ENCODE results near the gene PEX5L. TPM values are rescaled to one million over a fixed set of nuclear protein-coding genes. Genes with fewer than 3 reads are reported as not detected.

PEX5L gene
- total RNA-seq, 6 experiments from 2014 or later: not detected

DNA sequence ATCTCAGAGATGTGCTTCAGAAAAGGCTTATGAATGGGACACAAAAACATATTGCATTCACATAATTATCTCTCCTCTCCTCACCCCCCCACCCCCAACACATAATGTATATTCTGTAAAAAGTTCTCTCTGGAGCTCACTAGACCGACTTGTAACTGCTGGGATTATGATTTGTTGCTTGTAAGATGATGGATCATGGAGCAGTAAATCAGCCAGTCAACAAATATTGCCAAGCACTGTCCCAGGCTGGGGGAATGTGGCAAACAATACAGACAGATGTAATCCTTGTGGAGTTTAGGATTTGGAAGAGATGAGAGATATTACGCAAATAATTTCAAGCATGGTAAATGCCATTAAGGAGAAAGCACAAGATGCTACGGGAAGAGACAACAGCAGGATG lies 114.8 kb downstream of the PEX5L start:
- WGBS (ENCODE audit: insufficient coverage, low coverage, low lambda C conversion rate, missing lambda C conversion rate): 35% methylated on average over 3 of the region's 3 CpGs
- intact Hi-C loops (cut with DNase I): no loop called here

DNA sequence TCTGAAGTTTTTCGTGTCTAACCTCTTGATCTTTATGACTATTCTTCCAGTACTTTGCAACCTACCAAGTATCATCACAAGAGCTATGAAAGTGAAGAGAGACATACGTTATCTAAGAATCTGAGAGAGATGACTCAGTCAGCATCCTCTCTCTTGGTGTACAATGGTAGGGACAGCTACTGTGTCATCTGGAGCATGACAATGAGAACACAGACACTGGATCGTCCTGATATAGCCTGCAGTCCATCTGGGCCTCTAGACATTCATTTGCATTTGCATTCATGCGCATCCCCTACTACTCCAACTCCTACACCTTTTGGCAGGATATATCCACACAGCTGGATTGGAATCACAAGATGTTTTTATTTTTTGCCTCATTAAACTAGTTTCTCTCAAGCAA lies 115.2 kb downstream of the PEX5L start:
- DNase-seq: no peak
- intact Hi-C loops (cut with DNase I): no loop called here
- Histone ChIP-seq H3K27me3 (no peaks in the 10 kb centered on the region), H3K27ac (no peak overlapping the region), H3K9me3 (no peaks in the 10 kb centered on the region), H3K36me3 (no peaks in the 10 kb centered on the region), H3K4me1 (no peaks in the 10 kb centered on the region), H3K4me3 (no peak overlapping the region)
- TF ChIP-seq POLR2A (IDR thresholded peaks at IDR 0.05): no peak
- TF ChIP-seq, protein P1, sequence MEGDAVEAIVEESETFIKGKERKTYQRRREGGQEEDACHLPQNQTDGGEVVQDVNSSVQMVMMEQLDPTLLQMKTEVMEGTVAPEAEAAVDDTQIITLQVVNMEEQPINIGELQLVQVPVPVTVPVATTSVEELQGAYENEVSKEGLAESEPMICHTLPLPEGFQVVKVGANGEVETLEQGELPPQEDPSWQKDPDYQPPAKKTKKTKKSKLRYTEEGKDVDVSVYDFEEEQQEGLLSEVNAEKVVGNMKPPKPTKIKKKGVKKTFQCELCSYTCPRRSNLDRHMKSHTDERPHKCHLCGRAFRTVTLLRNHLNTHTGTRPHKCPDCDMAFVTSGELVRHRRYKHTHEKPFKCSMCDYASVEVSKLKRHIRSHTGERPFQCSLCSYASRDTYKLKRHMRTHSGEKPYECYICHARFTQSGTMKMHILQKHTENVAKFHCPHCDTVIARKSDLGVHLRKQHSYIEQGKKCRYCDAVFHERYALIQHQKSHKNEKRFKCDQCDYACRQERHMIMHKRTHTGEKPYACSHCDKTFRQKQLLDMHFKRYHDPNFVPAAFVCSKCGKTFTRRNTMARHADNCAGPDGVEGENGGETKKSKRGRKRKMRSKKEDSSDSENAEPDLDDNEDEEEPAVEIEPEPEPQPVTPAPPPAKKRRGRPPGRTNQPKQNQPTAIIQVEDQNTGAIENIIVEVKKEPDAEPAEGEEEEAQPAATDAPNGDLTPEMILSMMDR (IDR thresholded peaks at IDR 0.05): no peak
- ATAC-seq: no peak
- 54% methylated on average over 4 of the region's 4 CpGs for WGBS (ENCODE audit: insufficient coverage, low coverage, low lambda C conversion rate, missing lambda C conversion rate)

More for the DNA sequence above, 114.8 kb downstream of the PEX5L start:
- no peak overlapping the region for H3K4me3 ChIP-seq
- no peaks in the 10 kb centered on the region for H3K27me3 ChIP-seq
- no peaks in the 10 kb centered on the region for H3K4me1 ChIP-seq
- no peaks in the 10 kb centered on the region for H3K36me3 ChIP-seq
- no peaks in the 10 kb centered on the region for H3K9me3 ChIP-seq
- TF ChIP-seq, protein P1 (IDR thresholded peaks at IDR 0.05): no peak
- TF ChIP-seq POLR2A (IDR thresholded peaks at IDR 0.05): no peak
- H3K27ac ChIP-seq: no peak overlapping the region
- no peak for DNase-seq
- ATAC-seq: no peak

DNA sequence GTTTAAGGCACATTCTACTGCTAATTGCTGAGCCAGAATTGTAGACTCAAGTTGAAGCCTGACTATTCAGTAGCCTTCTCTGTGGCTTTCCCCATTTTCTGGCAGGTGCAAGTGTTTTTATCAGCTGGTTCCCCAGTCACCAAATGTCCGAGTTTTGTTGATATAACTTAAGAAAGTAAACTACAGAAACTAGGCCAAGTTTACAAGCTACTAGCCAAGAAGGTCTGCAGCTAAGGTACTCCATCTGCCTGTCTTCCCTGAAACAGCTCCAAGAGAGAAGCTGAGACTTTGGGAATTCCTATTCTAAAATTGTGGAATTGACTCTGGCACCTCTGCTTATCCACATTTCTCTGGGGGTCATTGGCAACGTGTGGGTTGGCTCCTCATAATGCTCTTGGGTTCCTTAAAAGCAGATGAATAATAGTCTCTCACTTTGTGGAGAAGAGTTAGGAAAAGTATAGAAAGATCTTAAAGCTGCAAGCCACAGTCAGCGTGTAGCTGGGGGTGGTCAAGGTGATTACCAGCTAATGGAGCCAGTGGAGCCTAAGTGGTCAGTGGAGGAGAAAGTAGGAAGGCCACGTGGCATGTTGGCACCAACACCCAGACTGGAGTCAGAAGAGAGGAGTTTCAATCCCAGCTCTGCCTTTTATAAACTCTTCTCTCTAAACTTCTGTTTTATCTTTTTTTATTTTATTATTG lies 128.8 kb downstream of the PEX5L start:
- Histone ChIP-seq H3K4me3 (no peak overlapping the region), H3K4me1 (no peaks in the 10 kb centered on the region), H3K36me3 (no peaks in the 10 kb centered on the region), H3K27me3 (no peaks in the 10 kb centered on the region), H3K9me3 (no peaks in the 10 kb centered on the region), H3K27ac (no peak overlapping the region)
- ATAC-seq (no peak), DNase-seq (no peak)
- no peak for TF ChIP-seq POLR2A (IDR thresholded peaks at IDR 0.05)
- TF ChIP-seq, protein P1 (IDR thresholded peaks at IDR 0.05): no peak
- 36% methylated on average over 4 of the region's 4 CpGs for WGBS (ENCODE audit: insufficient coverage, low coverage, low lambda C conversion rate, missing lambda C conversion rate)
- intact Hi-C loops (cut with DNase I): no loop called here

DNA sequence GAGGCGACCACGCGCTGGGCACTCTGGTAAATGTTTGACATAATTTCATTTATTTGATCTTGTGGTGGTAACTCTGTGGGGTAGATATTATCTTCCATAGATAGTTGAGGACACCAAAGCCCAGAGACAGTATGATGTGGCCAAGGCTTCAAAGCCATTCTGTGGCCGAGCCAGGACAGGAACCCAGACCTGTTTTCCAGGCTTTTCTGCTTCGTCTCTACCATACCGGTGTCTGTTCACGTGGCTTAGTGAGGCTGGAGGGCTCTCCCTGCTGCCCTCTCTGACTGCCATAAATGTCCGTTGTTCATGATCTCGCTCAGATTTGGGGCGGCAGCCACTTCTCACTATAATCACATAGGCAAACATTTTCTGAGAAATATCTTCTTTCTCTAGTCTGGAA lies 134.7 kb downstream of the PEX5L start:
- H3K36me3 ChIP-seq: no peaks in the 10 kb centered on the region
- H3K27me3 ChIP-seq: no peaks in the 10 kb centered on the region
- intact Hi-C loops (cut with DNase I): no loop called here
- DNase-seq: no peak
- ATAC-seq: no peak
- TF ChIP-seq, protein P1 (IDR thresholded peaks at IDR 0.05): no peak
- no peak for TF ChIP-seq POLR2A (IDR thresholded peaks at IDR 0.05)
- no peak overlapping the region for H3K27ac ChIP-seq
- no peaks in the 10 kb centered on the region for H3K4me1 ChIP-seq
- H3K9me3 ChIP-seq: no peaks in the 10 kb centered on the region
- WGBS (ENCODE audit: insufficient coverage, low coverage, low lambda C conversion rate, missing lambda C conversion rate): 50% methylated on average over 7 of the region's 10 CpGs
- H3K4me3 ChIP-seq: no peak overlapping the region
